ENCODE measurements around the gene GPR17. TPM values are rescaled to one million over a fixed set of nuclear protein-coding genes. Genes with fewer than 3 reads are reported as not detected.

The GPR17 gene
- total RNA-seq, 2 experiments from 2014 or later = not detected

DNA sequence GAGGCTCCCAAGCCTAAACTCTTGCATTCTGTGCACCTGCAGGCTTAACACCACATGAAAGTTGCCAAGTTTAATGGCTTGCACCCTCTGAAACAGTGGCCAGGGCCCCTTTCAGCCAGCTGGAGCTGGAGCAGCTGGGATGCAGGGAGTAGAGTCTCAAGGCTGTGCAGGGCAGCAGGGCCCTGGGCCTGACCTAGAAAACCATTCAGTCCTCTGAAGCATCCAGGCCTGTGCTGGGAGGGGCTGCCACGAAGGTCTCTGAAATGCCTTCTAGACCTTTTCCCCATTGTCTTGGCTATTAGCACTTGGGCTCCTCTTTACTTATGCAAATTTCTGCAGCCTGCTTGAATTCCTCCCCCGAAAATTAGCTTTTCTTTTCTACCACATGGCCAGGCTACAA lies 44.7 kb downstream of the GPR17 start:
- POLR2A ChIA-PET = no interaction called here
- H3K9me3 Mint-ChIP-seq = peaks cover 25% of the 10 kb centered on the region
- peaks cover 22% of the 10 kb centered on the region for H3K27me3 Mint-ChIP-seq
- ATAC-seq (ENCODE audit: low read depth) (no peak), DNase-seq (no peak)
- H3K4me3 Mint-ChIP-seq = no peak overlapping the region
- H3K27ac Mint-ChIP-seq = no peak overlapping the region
- no peaks in the 10 kb centered on the region for H3K4me1 Mint-ChIP-seq
- H3K36me3 Mint-ChIP-seq = peaks cover 4% of the 10 kb centered on the region

DNA sequence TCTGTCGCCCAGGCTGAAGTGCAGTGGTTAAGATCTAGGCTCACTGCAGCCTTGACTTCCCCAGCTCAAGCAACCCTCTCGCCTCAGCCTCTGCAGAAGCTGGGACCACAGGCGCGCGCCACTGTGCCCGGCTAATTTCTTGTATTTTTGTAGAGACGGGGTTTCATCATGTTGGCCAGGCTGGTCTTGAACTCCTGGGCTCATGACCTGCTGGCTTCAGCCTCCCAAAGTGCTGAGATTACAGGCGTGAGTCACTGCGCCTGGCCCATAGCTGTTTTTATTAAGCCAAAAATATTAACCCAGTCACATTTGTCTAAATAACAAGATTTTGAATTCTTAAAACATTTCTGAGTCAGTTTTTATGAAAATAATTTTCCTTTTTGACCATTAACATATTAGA lies 49.0 kb downstream of the GPR17 start:
- H3K27me3 Mint-ChIP-seq = peaks cover 3% of the 10 kb centered on the region
- H3K4me3 Mint-ChIP-seq = no peak overlapping the region
- POLR2A ChIA-PET = no interaction called here
- no peak for ATAC-seq (ENCODE audit: low read depth)
- DNase-seq = no peak
- H3K4me1 Mint-ChIP-seq = no peaks in the 10 kb centered on the region
- peaks cover 10% of the 10 kb centered on the region for H3K9me3 Mint-ChIP-seq
- peaks cover 6% of the 10 kb centered on the region for H3K36me3 Mint-ChIP-seq
- no peak overlapping the region for H3K27ac Mint-ChIP-seq

DNA sequence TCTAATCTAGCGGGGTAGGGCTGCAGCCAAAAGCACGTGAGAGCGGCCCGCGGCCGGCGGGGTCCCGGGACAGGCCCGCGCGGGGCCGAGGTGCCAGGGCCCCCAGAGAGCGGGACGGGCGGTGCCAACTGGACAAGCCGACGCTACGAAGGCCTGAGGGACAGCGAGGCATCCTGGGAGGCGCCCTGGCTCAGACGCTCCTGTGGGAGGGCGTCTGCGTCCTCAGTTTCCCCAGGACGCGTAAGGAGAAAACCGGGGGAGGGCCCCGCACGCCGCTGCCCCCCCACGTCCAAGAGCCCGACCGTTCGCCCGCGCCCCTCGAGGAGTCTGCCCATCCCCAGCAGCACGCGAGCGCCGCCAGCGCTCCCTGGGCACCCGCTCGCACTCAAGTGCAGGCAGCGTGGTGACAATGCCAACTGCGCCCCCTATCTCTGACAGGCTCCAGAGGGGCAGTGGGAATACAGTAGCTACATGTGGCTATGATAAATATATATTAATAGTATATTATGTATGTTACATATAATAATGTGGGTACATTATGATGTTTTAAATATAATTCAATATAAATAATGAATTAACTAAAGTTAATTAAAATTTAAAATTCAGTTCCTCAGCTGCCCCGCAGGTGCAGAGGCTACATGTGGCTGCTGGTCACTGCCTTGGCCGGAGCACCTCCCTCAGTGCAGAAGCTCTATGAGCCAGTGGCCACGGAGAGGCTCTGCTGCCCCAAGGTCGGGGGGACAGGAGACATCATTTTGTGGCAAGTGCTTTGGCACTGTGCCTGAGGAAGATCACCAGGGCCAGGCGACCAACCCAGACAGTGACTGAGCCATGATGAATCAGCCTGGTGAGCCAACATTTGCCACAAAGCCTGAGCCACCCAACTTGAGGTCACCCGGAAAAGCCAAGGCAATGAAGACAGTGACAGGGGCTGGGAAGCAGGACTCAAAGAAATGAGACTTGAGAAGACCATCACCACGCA lies 49.8 kb downstream of the GPR17 start:
- H3K36me3 Mint-ChIP-seq = peaks cover 6% of the 10 kb centered on the region
- ATAC-seq (ENCODE audit: low read depth) (peak; percentile 77), DNase-seq (no peak)
- H3K9me3 Mint-ChIP-seq = peaks cover 9% of the 10 kb centered on the region
- peaks cover 3% of the 10 kb centered on the region for H3K27me3 Mint-ChIP-seq
- POLR2A ChIA-PET = no interaction called here
- no peak overlapping the region for H3K4me3 Mint-ChIP-seq
- H3K4me1 Mint-ChIP-seq = peaks cover 6% of the 10 kb centered on the region
- no peak overlapping the region for H3K27ac Mint-ChIP-seq

DNA sequence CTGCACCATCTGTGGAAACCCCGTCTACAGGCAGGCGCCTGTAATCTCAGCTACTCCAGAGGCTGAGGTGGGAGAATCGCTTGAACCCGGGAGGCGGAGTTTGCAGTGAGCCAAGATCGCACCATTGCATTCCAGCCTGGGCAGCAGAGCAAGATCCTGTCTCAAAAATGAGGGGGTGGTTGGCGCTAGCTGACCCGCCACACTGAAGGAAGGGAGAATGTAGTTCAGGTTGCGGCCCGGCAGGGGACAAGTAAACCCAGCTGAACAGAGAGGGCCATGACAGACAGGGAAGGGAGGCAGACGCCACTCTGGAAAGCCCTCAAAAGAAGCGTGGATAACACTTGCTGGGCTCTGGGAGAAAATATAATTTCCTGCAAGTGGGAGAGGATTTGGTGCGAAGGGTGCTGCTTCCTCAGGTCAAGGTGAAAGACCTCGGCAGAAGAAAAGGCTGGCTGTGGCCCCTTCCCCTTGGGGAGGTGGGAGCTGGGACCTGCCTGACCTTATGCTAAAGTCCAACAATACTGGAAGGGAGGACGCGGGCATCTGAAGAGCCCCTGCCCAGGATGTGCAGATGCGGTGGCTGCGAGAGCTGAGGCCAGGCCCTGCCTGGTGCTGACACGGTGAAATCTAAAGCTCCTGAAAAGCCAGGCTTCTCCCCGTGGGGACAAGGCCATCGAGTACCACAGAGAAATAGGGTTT lies 51.7 kb downstream of the GPR17 start:
- H3K27me3 Mint-ChIP-seq = peaks cover 3% of the 10 kb centered on the region
- peaks cover 12% of the 10 kb centered on the region for H3K4me1 Mint-ChIP-seq
- H3K9me3 Mint-ChIP-seq = no peaks in the 10 kb centered on the region
- POLR2A ChIA-PET = interaction anchor here (0.6 kb wide), 1 partner anchor 38 kb away, joined by 3 read pairs; no protein-coding TSS in a partner anchor
- no peak for ATAC-seq (ENCODE audit: low read depth)
- no peak overlapping the region for H3K4me3 Mint-ChIP-seq
- no peak for DNase-seq
- H3K36me3 Mint-ChIP-seq = peaks cover 7% of the 10 kb centered on the region
- H3K27ac Mint-ChIP-seq = no peak overlapping the region

DNA sequence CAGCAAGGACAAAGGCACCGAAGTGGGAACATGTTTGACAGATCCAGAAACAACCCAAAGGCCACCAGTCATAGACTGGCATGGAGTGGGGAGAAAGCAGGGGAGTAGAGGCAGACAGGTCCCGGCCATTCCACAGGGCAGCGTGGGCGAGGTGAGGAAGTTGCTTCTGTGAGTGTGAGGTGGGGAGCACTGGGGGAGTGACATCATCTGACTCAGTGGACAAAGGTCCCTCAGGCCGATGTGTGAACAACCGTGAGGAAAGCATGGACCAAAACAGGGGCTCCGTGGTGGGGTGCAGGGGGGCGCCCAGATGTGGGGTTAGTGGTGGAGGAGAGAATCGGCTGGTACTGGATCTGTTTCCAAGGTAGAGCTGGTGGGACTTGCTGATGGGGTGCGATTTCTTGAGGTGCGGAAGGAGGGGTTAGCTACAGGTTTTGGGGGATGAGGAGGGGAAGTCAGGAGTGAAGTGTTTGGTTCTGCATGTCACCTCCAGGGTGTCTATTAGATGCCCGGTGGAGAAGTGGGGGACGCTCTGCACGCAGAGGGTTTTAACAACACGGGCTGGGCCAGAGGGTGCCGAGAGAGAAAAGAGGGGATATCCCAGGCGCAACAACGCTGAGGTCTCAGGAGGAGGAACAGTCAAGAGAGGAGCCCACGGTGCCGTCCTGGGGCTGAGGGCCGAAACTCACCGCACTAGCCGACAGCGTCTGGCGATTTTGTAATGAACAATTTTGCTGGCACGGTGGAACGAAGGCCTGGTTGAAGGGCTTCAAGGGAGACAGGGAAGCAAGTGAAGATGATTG lies 52.8 kb downstream of the GPR17 start:
- Mint-ChIP-seq H3K27me3 (peaks cover 2% of the 10 kb centered on the region), H3K4me1 (peaks cover 18% of the 10 kb centered on the region), H3K4me3 (no peak overlapping the region), H3K9me3 (no peaks in the 10 kb centered on the region), H3K27ac (no peak overlapping the region), H3K36me3 (peaks cover 7% of the 10 kb centered on the region)
- ATAC-seq (ENCODE audit: low read depth) = no peak
- no peak for DNase-seq
- POLR2A ChIA-PET = no interaction called here

DNA sequence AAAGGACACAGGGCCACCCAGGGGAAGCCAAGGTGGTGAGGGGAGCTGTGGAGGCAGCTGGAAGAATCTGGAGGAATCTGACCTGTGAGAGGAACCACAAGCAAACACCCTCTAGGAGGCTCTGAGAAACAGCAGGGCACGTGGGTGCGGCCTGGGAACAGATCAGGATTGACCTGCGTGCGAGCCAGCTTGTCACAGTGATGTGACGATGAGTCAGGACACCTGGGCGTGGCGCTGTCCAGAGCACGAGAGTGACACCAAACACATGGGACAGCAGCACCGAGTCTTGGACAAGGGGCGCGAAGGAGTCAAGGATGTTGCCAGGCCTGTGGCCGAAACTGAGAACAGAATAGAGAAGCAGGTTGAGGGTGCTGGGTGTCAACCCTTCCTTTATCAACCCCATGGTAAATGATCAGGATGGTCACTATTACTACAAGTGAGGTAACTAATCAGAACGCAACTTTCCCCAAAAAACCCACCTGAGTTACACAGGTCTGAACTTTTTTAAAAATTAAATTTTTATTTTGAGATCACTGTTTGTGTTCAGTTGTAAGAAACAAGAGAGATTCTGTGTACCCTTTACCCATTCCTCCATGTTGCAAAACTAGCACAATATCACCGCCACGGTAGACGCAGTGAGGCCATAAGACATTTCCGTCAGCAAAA lies 54.7 kb downstream of the GPR17 start:
- Mint-ChIP-seq H3K9me3 (no peaks in the 10 kb centered on the region), H3K4me1 (peaks cover 25% of the 10 kb centered on the region), H3K36me3 (peaks cover 17% of the 10 kb centered on the region), H3K27ac (peak overlapping the region; percentile 97), H3K4me3 (peak overlapping the region; percentile 90), H3K27me3 (no peaks in the 10 kb centered on the region)
- DNase-seq (no peak), ATAC-seq (ENCODE audit: low read depth) (peak; percentile 7)
- POLR2A ChIA-PET = interaction anchor here (0.6 to 2.1 kb wide), 7 partner anchors 22 to 390 kb away, joined by 3 to 17 read pairs (median 9); partner anchors contain the start of genes IWS1, UGGT1 and WDR33

DNA sequence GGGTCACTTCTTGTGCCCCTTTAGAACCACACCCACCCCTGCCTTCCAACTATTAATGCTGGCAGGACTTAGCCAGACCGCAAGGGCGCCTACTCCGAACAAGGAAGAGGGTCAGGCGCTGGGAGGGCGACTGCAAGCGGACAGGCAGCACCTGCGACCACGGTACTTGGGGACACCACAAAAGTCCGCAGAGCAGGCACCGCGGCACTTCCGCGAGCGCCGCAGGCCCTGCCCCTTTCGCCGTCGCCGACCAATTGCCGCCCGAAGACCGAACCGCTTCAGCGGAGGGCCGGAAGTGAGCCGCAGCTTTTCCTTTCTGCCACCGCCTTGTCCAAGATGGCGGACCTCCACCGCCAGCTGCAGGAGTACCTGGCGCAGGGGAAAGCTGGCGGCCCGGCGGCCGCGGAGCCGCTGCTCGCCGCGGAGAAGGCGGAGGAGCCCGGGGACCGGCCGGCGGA lies 55.3 kb downstream of the GPR17 start, which contains the start of gene SFT2D3:
TSS of gene SFT2D3 (plus strand) at position 305 of the 458 bp plus-strand sequence. CDS start at position 337, 32 bp downstream.
- ATAC-seq (ENCODE audit: low read depth) = peak; percentile 78
- POLR2A ChIA-PET = interaction anchor here (0.6 to 2.1 kb wide), 10 partner anchors 22 to 620 kb away, joined by 3 to 17 read pairs (median 4); partner anchors contain the start of genes IWS1, UGGT1 and WDR33

DNA sequence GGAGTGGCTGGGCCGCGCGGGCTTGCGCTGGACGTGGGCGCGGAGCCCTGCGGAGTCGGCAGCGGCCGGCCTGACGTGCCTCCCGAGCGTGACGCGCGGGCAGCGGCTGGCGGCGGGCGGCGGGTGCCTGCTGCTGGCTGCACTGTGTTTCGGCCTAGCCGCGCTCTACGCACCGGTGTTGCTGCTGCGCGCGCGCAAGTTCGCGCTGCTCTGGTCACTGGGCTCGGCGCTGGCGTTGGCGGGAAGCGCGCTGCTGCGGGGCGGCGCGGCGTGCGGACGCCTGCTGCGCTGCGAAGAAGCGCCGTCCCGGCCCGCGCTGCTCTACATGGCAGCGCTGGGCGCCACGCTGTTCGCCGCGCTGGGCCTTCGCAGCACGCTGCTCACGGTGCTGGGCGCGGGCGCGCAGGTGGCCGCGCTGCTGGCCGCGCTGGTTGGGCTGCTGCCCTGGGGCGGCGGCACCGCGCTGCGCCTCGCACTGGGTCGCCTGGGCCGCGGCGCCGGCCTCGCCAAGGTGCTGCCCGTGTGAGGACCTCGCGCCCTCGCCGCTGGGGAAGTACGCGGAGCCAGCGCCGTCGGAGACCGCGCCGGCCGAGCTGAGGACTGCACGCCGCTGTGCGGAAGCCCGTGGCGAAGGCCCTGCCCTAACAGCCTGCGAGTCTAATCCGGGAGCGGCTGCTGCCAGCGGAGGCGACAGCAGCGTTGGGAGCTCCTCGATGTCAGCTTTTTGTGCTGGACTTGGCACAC lies 55.9 kb downstream of the GPR17 start:
- peak; percentile 80 for ATAC-seq (ENCODE audit: low read depth)
- Mint-ChIP-seq H3K27me3 (no peaks in the 10 kb centered on the region), H3K27ac (peak overlapping the region; percentile 88), H3K9me3 (no peaks in the 10 kb centered on the region), H3K4me1 (peaks cover 25% of the 10 kb centered on the region), H3K4me3 (peak overlapping the region; percentile 90), H3K36me3 (peaks cover 17% of the 10 kb centered on the region)
- POLR2A ChIA-PET = interaction anchor here (0.6 to 2.1 kb wide), 23 partner anchors 11 to 621 kb away, joined by 3 to 17 read pairs (median 3); partner anchors contain the start of genes IWS1, UGGT1 and WDR33
- DNase-seq = peak; percentile 86

More for the DNA sequence above, 55.3 kb downstream of the GPR17 start, which contains the start of gene SFT2D3:
- Mint-ChIP-seq H3K4me3 (peak within 1 kb of the TSS; percentile 90), H3K27ac (peak within 1 kb of the TSS; percentile 97), H3K27me3 (no peaks in the 10 kb centered on the region), H3K9me3 (no peaks in the 10 kb centered on the region), H3K4me1 (peaks cover 25% of the 10 kb centered on the region), H3K36me3 (peaks cover 17% of the 10 kb centered on the region)
- peak; percentile 90 for DNase-seq

Other genes starting within 250 kb of the GPR17 start
- gene PROC, start 227.7 kb upstream of the GPR17 start, total RNA-seq = not detected
- gene IWS1, start 119.7 kb upstream of the GPR17 start, total RNA-seq = 10 to 100 TPM; 53.1 to 59.6 TPM
- 1 to 10 TPM; 4.7 to 5.2 TPM for gene MYO7B, start 110.5 kb upstream of the GPR17 start, total RNA-seq
- 10 to 100 TPM; 21.7 to 24.9 TPM for gene LIMS2, start 29.4 kb downstream of the GPR17 start, total RNA-seq
- gene SFT2D3, start 55.3 kb downstream of the GPR17 start, total RNA-seq = 1 to 10 TPM; 7.5 to 8.7 TPM
- gene WDR33, start 165.0 kb downstream of the GPR17 start, total RNA-seq = 10 to 100 TPM; 69.1 to 82.2 TPM
- 10 to 100 TPM; 37.7 to 43.4 TPM for gene POLR2D, start 212.0 kb downstream of the GPR17 start, total RNA-seq
- 10 to 100 TPM; 14.7 to 15.7 TPM for gene AMMECR1L, start 239.8 kb downstream of the GPR17 start, total RNA-seq

Measured in activated naive CD8-positive, alpha-beta T cell treated with anti-CD3 and anti-CD28 coated beads, Interleukin-2, amount 10 ng/mL, durations not matched to agents 7 days and 5 days (primary cell).